GM23338 (cell line): ENCODE data around the gene PTPN7.

Experiments
- CREB1 ChIP-seq: fragments of 250-450 bp; sonication (Bioruptor Pico); IDR thresholded peaks from 2 replicates; pipeline ENCODE4 v1.5.0; 2020; ENCODE audit warnings: low read depth, mild to moderate bottlenecking, moderate library complexity
- EZH2phosphoT487 ChIP-seq: fragments of 200-600 bp; sonication (generic); IDR thresholded peaks from one replicate; pipeline ENCODE4 v1.8.1; 2018; ENCODE audit warnings: antibody characterized with exemption; ENCODE audit not compliant: unreplicated experiment
- TF ChIP-seq, protein P1 (sequence below), 2 experiments: fragments of 200-600 bp in 1 of 2; sonication (generic) in 1 of 2; conservative IDR thresholded peaks; 2 replicates each; pipeline versions ENCODE4 v1.5.1 to v1.6.1; 2016 to 2017; ENCODE audit warnings: antibody characterized with exemption in 2 of 2, low read depth in 2 of 2, mild to moderate bottlenecking in 2 of 2, moderate library complexity in 1 of 2
- TF ChIP-seq, protein P2 (sequence below): IDR thresholded peaks from one replicate; pipeline ENCODE4 v1.6.1; 2018; ENCODE audit warnings: antibody characterized with exemption; ENCODE audit not compliant: unreplicated experiment
- TF ChIP-seq, protein P3 (sequence below): IDR thresholded peaks from 2 replicates; pipeline ENCODE4 v1.6.1; 2016; ENCODE audit warnings: antibody characterized with exemption

DNA sequence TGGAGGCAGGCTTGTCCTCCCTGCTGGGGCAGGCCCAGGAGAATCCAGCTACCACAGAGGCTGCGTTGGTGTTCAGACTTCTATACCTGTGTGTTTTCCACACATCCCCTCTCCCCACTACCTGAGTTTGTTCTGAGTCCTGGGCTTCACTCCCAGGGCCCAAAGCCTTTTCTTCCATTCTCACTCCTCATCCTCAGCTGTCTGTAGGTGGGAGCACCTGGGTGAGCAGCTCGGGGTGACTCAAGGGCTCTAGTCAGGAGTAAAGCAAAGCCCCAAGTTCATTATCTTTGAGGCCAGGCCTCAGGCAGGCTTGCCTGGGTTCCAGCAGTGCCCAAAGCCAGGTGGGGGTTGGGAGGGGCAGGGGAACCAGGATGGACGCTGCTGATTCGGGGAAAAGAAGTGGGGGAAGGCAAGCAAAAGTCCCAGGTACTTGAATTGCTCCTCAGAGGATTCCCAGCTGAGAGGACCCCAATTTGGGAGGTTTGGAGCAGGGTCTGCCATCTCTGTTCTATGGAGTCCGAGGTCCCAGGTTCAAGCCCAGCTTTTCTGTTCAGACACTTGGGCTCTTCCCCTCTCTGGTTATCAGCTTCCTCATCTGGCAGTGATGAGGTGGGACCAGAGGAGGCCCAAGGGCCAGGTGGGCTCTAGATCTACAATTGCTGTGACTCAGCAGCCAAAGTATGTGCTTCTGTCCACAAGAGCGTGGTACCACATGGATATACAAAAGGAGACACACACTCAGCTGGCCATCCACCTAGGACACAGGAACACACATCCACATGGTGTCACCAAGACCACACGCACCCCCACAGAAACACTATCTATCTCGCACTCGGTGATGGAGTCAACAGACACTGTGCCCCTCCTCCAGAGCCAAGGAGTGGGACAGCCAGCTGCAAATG is 5.8 kb upstream of the PTPN7 start:
- TF ChIP-seq, protein P1, sequence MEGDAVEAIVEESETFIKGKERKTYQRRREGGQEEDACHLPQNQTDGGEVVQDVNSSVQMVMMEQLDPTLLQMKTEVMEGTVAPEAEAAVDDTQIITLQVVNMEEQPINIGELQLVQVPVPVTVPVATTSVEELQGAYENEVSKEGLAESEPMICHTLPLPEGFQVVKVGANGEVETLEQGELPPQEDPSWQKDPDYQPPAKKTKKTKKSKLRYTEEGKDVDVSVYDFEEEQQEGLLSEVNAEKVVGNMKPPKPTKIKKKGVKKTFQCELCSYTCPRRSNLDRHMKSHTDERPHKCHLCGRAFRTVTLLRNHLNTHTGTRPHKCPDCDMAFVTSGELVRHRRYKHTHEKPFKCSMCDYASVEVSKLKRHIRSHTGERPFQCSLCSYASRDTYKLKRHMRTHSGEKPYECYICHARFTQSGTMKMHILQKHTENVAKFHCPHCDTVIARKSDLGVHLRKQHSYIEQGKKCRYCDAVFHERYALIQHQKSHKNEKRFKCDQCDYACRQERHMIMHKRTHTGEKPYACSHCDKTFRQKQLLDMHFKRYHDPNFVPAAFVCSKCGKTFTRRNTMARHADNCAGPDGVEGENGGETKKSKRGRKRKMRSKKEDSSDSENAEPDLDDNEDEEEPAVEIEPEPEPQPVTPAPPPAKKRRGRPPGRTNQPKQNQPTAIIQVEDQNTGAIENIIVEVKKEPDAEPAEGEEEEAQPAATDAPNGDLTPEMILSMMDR (conservative IDR thresholded peaks at IDR 0.05; ENCODE audit: low read depth in 2 of 2), result no peak
- TF ChIP-seq CREB1 (CRISPR knock-in tag) (no peak), EZH2phosphoT487 (no peak)
- TF ChIP-seq, protein P2, sequence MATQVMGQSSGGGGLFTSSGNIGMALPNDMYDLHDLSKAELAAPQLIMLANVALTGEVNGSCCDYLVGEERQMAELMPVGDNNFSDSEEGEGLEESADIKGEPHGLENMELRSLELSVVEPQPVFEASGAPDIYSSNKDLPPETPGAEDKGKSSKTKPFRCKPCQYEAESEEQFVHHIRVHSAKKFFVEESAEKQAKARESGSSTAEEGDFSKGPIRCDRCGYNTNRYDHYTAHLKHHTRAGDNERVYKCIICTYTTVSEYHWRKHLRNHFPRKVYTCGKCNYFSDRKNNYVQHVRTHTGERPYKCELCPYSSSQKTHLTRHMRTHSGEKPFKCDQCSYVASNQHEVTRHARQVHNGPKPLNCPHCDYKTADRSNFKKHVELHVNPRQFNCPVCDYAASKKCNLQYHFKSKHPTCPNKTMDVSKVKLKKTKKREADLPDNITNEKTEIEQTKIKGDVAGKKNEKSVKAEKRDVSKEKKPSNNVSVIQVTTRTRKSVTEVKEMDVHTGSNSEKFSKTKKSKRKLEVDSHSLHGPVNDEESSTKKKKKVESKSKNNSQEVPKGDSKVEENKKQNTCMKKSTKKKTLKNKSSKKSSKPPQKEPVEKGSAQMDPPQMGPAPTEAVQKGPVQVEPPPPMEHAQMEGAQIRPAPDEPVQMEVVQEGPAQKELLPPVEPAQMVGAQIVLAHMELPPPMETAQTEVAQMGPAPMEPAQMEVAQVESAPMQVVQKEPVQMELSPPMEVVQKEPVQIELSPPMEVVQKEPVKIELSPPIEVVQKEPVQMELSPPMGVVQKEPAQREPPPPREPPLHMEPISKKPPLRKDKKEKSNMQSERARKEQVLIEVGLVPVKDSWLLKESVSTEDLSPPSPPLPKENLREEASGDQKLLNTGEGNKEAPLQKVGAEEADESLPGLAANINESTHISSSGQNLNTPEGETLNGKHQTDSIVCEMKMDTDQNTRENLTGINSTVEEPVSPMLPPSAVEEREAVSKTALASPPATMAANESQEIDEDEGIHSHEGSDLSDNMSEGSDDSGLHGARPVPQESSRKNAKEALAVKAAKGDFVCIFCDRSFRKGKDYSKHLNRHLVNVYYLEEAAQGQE, result no peak
- TF ChIP-seq, protein P3, sequence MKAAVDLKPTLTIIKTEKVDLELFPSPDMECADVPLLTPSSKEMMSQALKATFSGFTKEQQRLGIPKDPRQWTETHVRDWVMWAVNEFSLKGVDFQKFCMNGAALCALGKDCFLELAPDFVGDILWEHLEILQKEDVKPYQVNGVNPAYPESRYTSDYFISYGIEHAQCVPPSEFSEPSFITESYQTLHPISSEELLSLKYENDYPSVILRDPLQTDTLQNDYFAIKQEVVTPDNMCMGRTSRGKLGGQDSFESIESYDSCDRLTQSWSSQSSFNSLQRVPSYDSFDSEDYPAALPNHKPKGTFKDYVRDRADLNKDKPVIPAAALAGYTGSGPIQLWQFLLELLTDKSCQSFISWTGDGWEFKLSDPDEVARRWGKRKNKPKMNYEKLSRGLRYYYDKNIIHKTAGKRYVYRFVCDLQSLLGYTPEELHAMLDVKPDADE, result no peak
